RWPE2 (cell line): ENCODE results near the gene NEDD4L.

Experiments used
- ATAC-seq: fragments of 200-7000 bp; cut with Tn5 transposase; 3 replicates; pipeline ENCODE4 v1.9.1; 2021; ENCODE audit warnings: low read depth
- DNase-seq: peaks from one replicate; pipeline ENCODE4 v3.0.0-alpha.2; 2020; ENCODE audit warnings: low spot score
- H3K27ac ChIP-seq: fragments of 450-650 bp; 2 replicates; pipeline ENCODE4 v1.5.1; 2017; ENCODE audit warnings: mild to moderate bottlenecking; ENCODE audit not compliant: poor library complexity, severe bottlenecking
- H3K27me3 ChIP-seq: fragments of 250-450 bp; sonication (Bioruptor Pico); 2 replicates; pipeline ENCODE4 v1.5.1; 2021; ENCODE audit warnings: mild to moderate bottlenecking, moderate library complexity; ENCODE audit not compliant: insufficient read depth, poor library complexity, severe bottlenecking
- H3K36me3 ChIP-seq: fragments of 250-450 bp; sonication (Bioruptor Pico); 2 replicates; pipeline ENCODE4 v1.5.1; 2020; ENCODE audit warnings: low read depth, mild to moderate bottlenecking, moderate library complexity
- H3K4me1 ChIP-seq: fragments of 250-450 bp; sonication (Bioruptor Pico); 2 replicates; pipeline ENCODE4 v1.5.1; 2021; ENCODE audit warnings: mild to moderate bottlenecking, moderate library complexity; ENCODE audit not compliant: insufficient read depth, poor library complexity, severe bottlenecking
- H3K4me3 ChIP-seq: fragments of 250-450 bp; sonication (Bioruptor Pico); 2 replicates; pipeline ENCODE4 v1.5.1; 2021; ENCODE audit warnings: mild to moderate bottlenecking, moderate library complexity; ENCODE audit not compliant: severe bottlenecking
- H3K9me3 ChIP-seq: fragments of 250-450 bp; sonication (Bioruptor Pico); 2 replicates; pipeline ENCODE4 v1.5.1; 2021; ENCODE audit warnings: mild to moderate bottlenecking, moderate library complexity; ENCODE audit not compliant: severe bottlenecking
- CTCF ChIP-seq: fragments of 450-650 bp; IDR thresholded peaks from one replicate; pipeline ENCODE4 v1.5.1; 2017; ENCODE audit warnings: mild to moderate bottlenecking, moderate library complexity; ENCODE audit not compliant: poor library complexity, severe bottlenecking

The NEDD4L gene

GRCh38 chr18:58247363-58247834 is 203.4 kb downstream of the NEDD4L start:
- Histone ChIP-seq H3K27ac (no peak overlapping the region), H3K4me3 (no peak overlapping the region), H3K4me1 (no peaks in the 10 kb centered on the region), H3K36me3 (peaks cover 42% of the 10 kb centered on the region), H3K27me3 (no peaks in the 10 kb centered on the region), H3K9me3 (no peaks in the 10 kb centered on the region)
- DNase-seq (no peak), ATAC-seq (no peak)
- no peak for TF ChIP-seq CTCF

GRCh38 chr18:58249712-58250111 is 205.7 kb downstream of the NEDD4L start:
- ATAC-seq (no peak), DNase-seq (no peak)
- Histone ChIP-seq H3K4me3 (no peak overlapping the region), H3K36me3 (peaks cover 63% of the 10 kb centered on the region), H3K4me1 (peaks cover 8% of the 10 kb centered on the region), H3K27me3 (no peaks in the 10 kb centered on the region), H3K27ac (no peak overlapping the region), H3K9me3 (no peaks in the 10 kb centered on the region)
- TF ChIP-seq CTCF, result no peak

GRCh38 chr18:58251416-58251815 is 207.4 kb downstream of the NEDD4L start:
- H3K27ac ChIP-seq, result no peak overlapping the region

GRCh38 chr18:58252166-58252565 is 208.1 kb downstream of the NEDD4L start:
- peaks cover 8% of the 10 kb centered on the region for H3K4me1 ChIP-seq
- H3K4me3 ChIP-seq, result no peak overlapping the region
- no peak for ATAC-seq
- no peaks in the 10 kb centered on the region for H3K27me3 ChIP-seq
- no peaks in the 10 kb centered on the region for H3K9me3 ChIP-seq
- no peak overlapping the region for H3K27ac ChIP-seq
- DNase-seq, result no peak
- H3K36me3 ChIP-seq, result peaks cover 56% of the 10 kb centered on the region
- no peak for TF ChIP-seq CTCF

More at GRCh38 chr18:58251416-58251815, 207.4 kb downstream of the NEDD4L start:
- peaks cover 8% of the 10 kb centered on the region for H3K4me1 ChIP-seq
- no peak for TF ChIP-seq CTCF
- peaks cover 54% of the 10 kb centered on the region for H3K36me3 ChIP-seq
- H3K9me3 ChIP-seq, result no peaks in the 10 kb centered on the region
- no peaks in the 10 kb centered on the region for H3K27me3 ChIP-seq
- DNase-seq (no peak), ATAC-seq (no peak)
- H3K4me3 ChIP-seq, result no peak overlapping the region

GRCh38 chr18:58253318-58253717 is 209.3 kb downstream of the NEDD4L start:
- ATAC-seq, result no peak
- TF ChIP-seq CTCF, result no peak
- peaks cover 8% of the 10 kb centered on the region for H3K4me1 ChIP-seq
- DNase-seq, result no peak
- peaks cover 61% of the 10 kb centered on the region for H3K36me3 ChIP-seq
- no peak overlapping the region for H3K4me3 ChIP-seq
- no peak overlapping the region for H3K27ac ChIP-seq
- H3K9me3 ChIP-seq, result no peaks in the 10 kb centered on the region
- no peaks in the 10 kb centered on the region for H3K27me3 ChIP-seq
